ENCODE results near the gene STAB1. TPM values are rescaled to one million over a fixed set of nuclear protein-coding genes. Genes with fewer than 3 reads are reported as not detected.

The STAB1 gene
- total and polyA plus RNA-seq, 2 of the 8 experiments (the other 6 are each of a cell fraction or from before 2014, with no cell fraction given) = 1.0 to 1.9 TPM

GRCh38 chr3:52518723-52519444, 23.7 kb downstream of the STAB1 start:
- peaks cover 0 to 11% (median 4%) of the 10 kb centered on the region in 4 experiments; a peak in 5 of 7 replicates for H3K27me3 ChIP-seq (replicated peaks in 1 of 4; ENCODE audit: control insufficient read depth in 3 of 4, extremely low read depth in 1 of 4, insufficient read depth in 3 of 4, low read length in 3 of 4)
- CTCF ChIA-PET (ENCODE audit: partially characterized antibody) = interaction anchor here (0.9 to 4.4 kb wide), 9 partner anchors 8 to 134 kb away, joined by 3 to 20 read pairs (median 6); no protein-coding TSS in a partner anchor
- 25% methylated on average over 33 of the region's 50 CpGs; no CpG with 5 or more reads in 1 of the 2 experiments for WGBS, 2 experiments (ENCODE audit: extremely low coverage in 1 of 2, insufficient coverage in 1 of 2, insufficient read length in 1 of 2, insufficient replicate concordance in 2 of 2, low coverage in 1 of 2, low lambda C conversion rate in 2 of 2, missing lambda C conversion rate in 1 of 2)
- TF ChIP-seq TCF12 (IDR thresholded peaks at IDR 0.05; ENCODE audit: low read depth, low read length) (no peak), USF2 (IDR thresholded peaks at IDR 0.05; ENCODE audit: low read length) (no peak), PHF8 (conservative IDR thresholded peaks at IDR 0.05; ENCODE audit: low read depth, low read length) (0 out of 2 replicates have a peak, but pooled peaks have one; percentile 30), SRF (IDR thresholded peaks at IDR 0.05; ENCODE audit: low read depth, low read length) (no peak), MAX (IDR thresholded peaks at IDR 0.05) (peak; percentile 96), KDM5A (IDR thresholded peaks at IDR 0.05; ENCODE audit: low read length) (no peak), SUZ12 (IDR thresholded peaks at IDR 0.05; ENCODE audit: low read length) (no peak), POLR2A (IDR thresholded peaks at IDR 0.05; ENCODE audit: control extremely low read depth in 1 of 2, low read depth in 2 of 2, low read length in 2 of 2) (no peak)

More at GRCh38 chr3:52518723-52519444, 23.7 kb downstream of the STAB1 start:
- H2BK20ac ChIP-seq (ENCODE audit: low read length) = no peak overlapping the region
- no peak overlapping the region for H3K23ac ChIP-seq (ENCODE audit: insufficient read length)
- peak overlapping the region; percentile 52; the same call in 1 of the 2 replicates for H2BK5ac ChIP-seq (ENCODE audit: low read depth, low read length)
- no peaks in the 10 kb centered on the region for H3K79me1 ChIP-seq (ENCODE audit: low read depth, low read length)
- peak overlapping the region; percentile 58 to 89 for H3K4me2 ChIP-seq (ENCODE audit: insufficient read depth in 1 of 2, low read depth in 2 of 2, low read length in 2 of 2)
- H2AK5ac ChIP-seq (ENCODE audit: low read depth, low read length) = no peak overlapping the region
- H2BK120ac ChIP-seq (replicated peaks; ENCODE audit: low read depth, low read length) = no peak overlapping the region
- FAIRE-seq (no peak), DNase-seq (ENCODE audit: low read depth in 1 of 2, low spot score in 2 of 2) (peak in 1 of 2 experiments; percentile 84)
- H3K9ac ChIP-seq (replicated peaks in 1 of 4; ENCODE audit: extremely low read depth in 1 of 4, low read depth in 3 of 4, low read length in 3 of 4) = no peak overlapping the region
- H3K4ac ChIP-seq (replicated peaks; ENCODE audit: insufficient read length, low read depth, low read length) = peak overlapping the region; percentile 27
- no peaks in the 10 kb centered on the region for H3K9me3 ChIP-seq (ENCODE audit: insufficient read depth in 2 of 2, low read depth in 1 of 2, low read length in 1 of 2)
- peaks cover 0 to 6% (median 4%) of the 10 kb centered on the region in 4 experiments; a peak in 5 of 7 replicates for H3K4me1 ChIP-seq (replicated peaks in 1 of 4; ENCODE audit: control insufficient read depth in 3 of 4, insufficient read depth in 4 of 4, low read length in 3 of 4)
- POLR2A ChIA-PET (ENCODE audit: partially characterized antibody) = interaction anchor here (0.9 to 4.4 kb wide), 8 partner anchors 8 to 120 kb away, joined by 3 to 25 read pairs (median 6); partner anchors contain the start of gene UQCC5
- H4K20me1 ChIP-seq (replicated peaks in 1 of 2; ENCODE audit: control insufficient read depth in 1 of 2, insufficient read depth in 2 of 2, low read length in 2 of 2) = peaks cover 0 to 8% of the 10 kb centered on the region in 2 experiments
- peak overlapping the region; percentile 91 for H2AFZ ChIP-seq (ENCODE audit: low read length)
- H2BK12ac ChIP-seq (ENCODE audit: low read depth, low read length) = peak overlapping the region; percentile 43; the same call in 1 of the 2 replicates
- H3K23me2 ChIP-seq (ENCODE audit: low read depth, low read length) = no peaks in the 10 kb centered on the region; the same call in 1 of the 2 replicates
- no peak overlapping the region for H3K56ac ChIP-seq (replicated peaks; ENCODE audit: insufficient read length, low read depth, low read length)
- H3K36me3 ChIP-seq (ENCODE audit: control insufficient read depth in 2 of 4, insufficient read depth in 4 of 4, low read length in 3 of 4) = peaks cover 0 to 9% (median 2%) of the 10 kb centered on the region in 4 experiments; a peak in 4 of 8 replicates
- H3K27ac ChIP-seq (ENCODE audit: low read depth, low read length) = no peak overlapping the region
- H3K4me3 ChIP-seq (ENCODE audit: extremely low read depth in 1 of 4, insufficient read depth in 2 of 4, low read depth in 3 of 4, low read length in 4 of 4) = peak overlapping the region; percentile 31 to 60 (median 34)
- H4K5ac ChIP-seq (ENCODE audit: insufficient read length, low read depth, low read length) = no peak overlapping the region
- no peak overlapping the region; the same call in 1 of the 2 replicates for H2BK15ac ChIP-seq (ENCODE audit: low read length)
- H3K79me2 ChIP-seq (ENCODE audit: control insufficient read depth in 1 of 2, insufficient read depth in 2 of 2, low read length in 2 of 2) = no peaks in the 10 kb centered on the region
- H3K14ac ChIP-seq (ENCODE audit: insufficient read length) = no peak overlapping the region
- peak overlapping the region; percentile 91 for H4K8ac ChIP-seq (ENCODE audit: extremely low read depth, insufficient read depth, low read length)
- peak overlapping the region; percentile 11 for H4K91ac ChIP-seq (replicated peaks; ENCODE audit: insufficient read length, low read length)
- peak overlapping the region; percentile 25 for H3K18ac ChIP-seq (ENCODE audit: extremely low read depth, low read length)
